ENCODE results near the gene NOP14.

DNA sequence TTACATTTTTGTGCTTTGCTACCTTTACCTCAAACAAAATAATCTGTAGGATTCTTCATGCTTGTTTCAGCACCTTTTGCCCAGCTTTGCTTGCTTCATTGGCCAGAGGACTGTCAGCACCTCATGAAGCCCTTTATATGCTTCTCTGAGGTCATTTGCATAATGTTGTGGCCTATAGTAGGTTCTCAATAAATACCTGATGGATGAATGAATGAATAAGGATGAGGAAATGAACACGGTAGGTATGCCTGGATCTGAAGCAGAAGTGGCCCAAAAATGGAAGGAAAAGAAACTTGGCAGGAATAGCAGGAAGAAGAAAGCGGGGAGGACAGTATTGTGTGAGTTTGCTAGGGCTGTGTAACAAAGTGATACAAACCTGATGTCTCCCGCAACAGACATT, 8.1 kb upstream of the NOP14 start:
- TF ChIP-seq, protein P1, sequence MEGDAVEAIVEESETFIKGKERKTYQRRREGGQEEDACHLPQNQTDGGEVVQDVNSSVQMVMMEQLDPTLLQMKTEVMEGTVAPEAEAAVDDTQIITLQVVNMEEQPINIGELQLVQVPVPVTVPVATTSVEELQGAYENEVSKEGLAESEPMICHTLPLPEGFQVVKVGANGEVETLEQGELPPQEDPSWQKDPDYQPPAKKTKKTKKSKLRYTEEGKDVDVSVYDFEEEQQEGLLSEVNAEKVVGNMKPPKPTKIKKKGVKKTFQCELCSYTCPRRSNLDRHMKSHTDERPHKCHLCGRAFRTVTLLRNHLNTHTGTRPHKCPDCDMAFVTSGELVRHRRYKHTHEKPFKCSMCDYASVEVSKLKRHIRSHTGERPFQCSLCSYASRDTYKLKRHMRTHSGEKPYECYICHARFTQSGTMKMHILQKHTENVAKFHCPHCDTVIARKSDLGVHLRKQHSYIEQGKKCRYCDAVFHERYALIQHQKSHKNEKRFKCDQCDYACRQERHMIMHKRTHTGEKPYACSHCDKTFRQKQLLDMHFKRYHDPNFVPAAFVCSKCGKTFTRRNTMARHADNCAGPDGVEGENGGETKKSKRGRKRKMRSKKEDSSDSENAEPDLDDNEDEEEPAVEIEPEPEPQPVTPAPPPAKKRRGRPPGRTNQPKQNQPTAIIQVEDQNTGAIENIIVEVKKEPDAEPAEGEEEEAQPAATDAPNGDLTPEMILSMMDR (IDR thresholded peaks at IDR 0.05; ENCODE audit: insufficient read depth, low read length) = no peak
- no peak for TF ChIP-seq POLR2AphosphoS5 (IDR thresholded peaks at IDR 0.05; ENCODE audit: low read depth)
